ENCODE measurements around the gene OLFML2B. TPM values are rescaled to one million over a fixed set of nuclear protein-coding genes. Genes with fewer than 3 reads are reported as not detected.

Gene OLFML2B
- total RNA-seq, 1 donor from 2014 or later: 3.4 TPM

- Histone ChIP-seq H3K27ac (replicated peaks) (no peak overlapping the region), H3K9me3 (replicated peaks) (no peaks in the 10 kb centered on the region), H3K36me3 (no peaks in the 10 kb centered on the region), H3K4me3 (no peak overlapping the region), H3K4me1 (peaks cover 6% of the 10 kb centered on the region), H3K27me3 (ENCODE audit: low read depth) (no peaks in the 10 kb centered on the region)
- TF ChIP-seq CTCF (IDR thresholded peaks at IDR 0.05; ENCODE audit: borderline replicate concordance): no peak
- no peak for DNase-seq
- intact Hi-C loops (cut with micrococcal nuclease): no loop called here
Observed at GRCh38 chr1:161997152-161997551, 26.5 kb downstream of the OLFML2B start.

GRCh38 chr1:161994175-161994668 lies 29.4 kb downstream of the OLFML2B start:
- Histone ChIP-seq H3K9me3 (replicated peaks) (no peaks in the 10 kb centered on the region), H3K4me3 (no peak overlapping the region), H3K4me1 (peaks cover 6% of the 10 kb centered on the region), H3K27me3 (ENCODE audit: low read depth) (no peaks in the 10 kb centered on the region), H3K36me3 (no peaks in the 10 kb centered on the region), H3K27ac (replicated peaks) (no peak overlapping the region)
- intact Hi-C loops (cut with micrococcal nuclease): no loop called here
- TF ChIP-seq CTCF (IDR thresholded peaks at IDR 0.05; ENCODE audit: borderline replicate concordance): no peak
- DNase-seq: no peak

GRCh38 chr1:161993576-161993975 lies 30.1 kb downstream of the OLFML2B start:
- no peaks in the 10 kb centered on the region for H3K36me3 ChIP-seq
- TF ChIP-seq CTCF (IDR thresholded peaks at IDR 0.05; ENCODE audit: borderline replicate concordance): no peak
- no peak for DNase-seq
- H3K27ac ChIP-seq (replicated peaks): no peak overlapping the region
- H3K4me3 ChIP-seq: no peak overlapping the region
- no peaks in the 10 kb centered on the region for H3K27me3 ChIP-seq (ENCODE audit: low read depth)
- intact Hi-C loops (cut with micrococcal nuclease): no loop called here
- no peaks in the 10 kb centered on the region for H3K9me3 ChIP-seq (replicated peaks)
- H3K4me1 ChIP-seq: peaks cover 6% of the 10 kb centered on the region

- no peak for TF ChIP-seq CTCF (IDR thresholded peaks at IDR 0.05; ENCODE audit: borderline replicate concordance)
Observed at GRCh38 chr1:161989786-161990185, 33.9 kb downstream of the OLFML2B start.

GRCh38 chr1:161989108-161989507 lies 34.6 kb downstream of the OLFML2B start:
- no peak for DNase-seq
- Histone ChIP-seq H3K27ac (replicated peaks) (no peak overlapping the region), H3K9me3 (replicated peaks) (peaks cover 17% of the 10 kb centered on the region), H3K4me3 (no peak overlapping the region), H3K27me3 (ENCODE audit: low read depth) (no peaks in the 10 kb centered on the region), H3K4me1 (peaks cover 2% of the 10 kb centered on the region), H3K36me3 (peaks cover 6% of the 10 kb centered on the region)
- intact Hi-C loops (cut with micrococcal nuclease): no loop called here
- TF ChIP-seq CTCF (IDR thresholded peaks at IDR 0.05; ENCODE audit: borderline replicate concordance): no peak

More at GRCh38 chr1:161989786-161990185, 33.9 kb downstream of the OLFML2B start:
- DNase-seq: no peak
- H3K36me3 ChIP-seq: peaks cover 6% of the 10 kb centered on the region
- H3K9me3 ChIP-seq (replicated peaks): peaks cover 17% of the 10 kb centered on the region
- no peak overlapping the region for H3K27ac ChIP-seq (replicated peaks)
- no peak overlapping the region for H3K4me3 ChIP-seq
- intact Hi-C loops (cut with micrococcal nuclease): no loop called here
- peaks cover 6% of the 10 kb centered on the region for H3K4me1 ChIP-seq
- H3K27me3 ChIP-seq (ENCODE audit: low read depth): no peaks in the 10 kb centered on the region
